ENCODE results near the gene SEC14L5.

DNA sequence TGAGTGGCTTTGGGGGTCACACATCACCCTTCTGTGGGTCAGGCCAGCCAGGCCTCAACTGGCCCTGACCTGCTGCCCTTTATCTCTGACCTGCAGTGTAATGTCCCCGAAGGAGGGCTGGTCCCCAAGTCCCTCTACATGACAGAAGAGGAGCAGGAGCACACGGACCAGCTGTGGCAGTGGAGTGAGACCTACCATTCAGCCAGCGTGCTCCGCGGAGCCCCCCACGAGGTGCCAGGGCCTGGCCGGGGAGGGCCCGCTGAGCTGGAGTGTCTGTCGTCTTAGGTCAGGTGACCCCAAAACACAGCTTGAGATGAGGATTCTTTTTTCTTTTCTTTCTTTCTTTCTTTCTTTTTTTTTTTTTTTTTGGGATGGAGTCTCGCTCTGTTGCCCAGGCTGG, 49.1 kb downstream of the SEC14L5 start:
- TF ChIP-seq POLR2A (IDR thresholded peaks at IDR 0.05; ENCODE audit: low read length) (no peak), GATA1 (IDR thresholded peaks at IDR 0.05; ENCODE audit: low read depth, low read length) (no peak)
